ENCODE results near the gene ITGB3. TPM values are rescaled to one million over a fixed set of nuclear protein-coding genes. Genes with fewer than 3 reads are reported as not detected.

ITGB3 gene
- total RNA-seq, 1 donor: 79.9 TPM

DNA sequence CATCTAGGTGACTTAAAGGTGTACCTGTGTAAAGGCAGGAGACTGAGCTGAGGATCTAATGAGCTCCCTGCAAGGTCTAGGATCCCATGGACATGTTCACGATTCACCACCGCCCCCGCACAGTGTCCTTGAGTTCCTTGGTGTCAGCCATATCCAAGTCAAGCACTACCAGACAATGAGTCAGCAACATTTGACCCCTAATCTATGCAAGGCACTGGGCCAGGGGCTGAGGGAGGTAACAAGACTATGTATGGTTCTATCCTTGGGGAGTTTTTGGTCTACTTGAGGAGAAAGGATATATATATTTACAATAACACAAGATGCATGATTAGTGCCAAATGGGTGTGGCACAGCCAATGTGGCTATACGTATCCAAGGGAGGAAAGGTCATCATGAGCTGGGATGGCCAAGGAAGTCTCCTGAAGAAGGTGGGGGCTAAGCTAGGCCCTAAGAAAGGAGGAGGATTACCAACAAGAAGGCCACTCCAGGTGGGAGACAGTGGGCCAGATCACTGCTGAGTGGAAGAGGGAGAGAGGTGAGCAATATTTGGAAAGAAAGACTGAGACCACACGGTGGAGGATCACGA lies 35.0 kb downstream of the ITGB3 start:
- DNase-seq (ENCODE audit: low read depth): no peak
- TF ChIP-seq, protein P1, sequence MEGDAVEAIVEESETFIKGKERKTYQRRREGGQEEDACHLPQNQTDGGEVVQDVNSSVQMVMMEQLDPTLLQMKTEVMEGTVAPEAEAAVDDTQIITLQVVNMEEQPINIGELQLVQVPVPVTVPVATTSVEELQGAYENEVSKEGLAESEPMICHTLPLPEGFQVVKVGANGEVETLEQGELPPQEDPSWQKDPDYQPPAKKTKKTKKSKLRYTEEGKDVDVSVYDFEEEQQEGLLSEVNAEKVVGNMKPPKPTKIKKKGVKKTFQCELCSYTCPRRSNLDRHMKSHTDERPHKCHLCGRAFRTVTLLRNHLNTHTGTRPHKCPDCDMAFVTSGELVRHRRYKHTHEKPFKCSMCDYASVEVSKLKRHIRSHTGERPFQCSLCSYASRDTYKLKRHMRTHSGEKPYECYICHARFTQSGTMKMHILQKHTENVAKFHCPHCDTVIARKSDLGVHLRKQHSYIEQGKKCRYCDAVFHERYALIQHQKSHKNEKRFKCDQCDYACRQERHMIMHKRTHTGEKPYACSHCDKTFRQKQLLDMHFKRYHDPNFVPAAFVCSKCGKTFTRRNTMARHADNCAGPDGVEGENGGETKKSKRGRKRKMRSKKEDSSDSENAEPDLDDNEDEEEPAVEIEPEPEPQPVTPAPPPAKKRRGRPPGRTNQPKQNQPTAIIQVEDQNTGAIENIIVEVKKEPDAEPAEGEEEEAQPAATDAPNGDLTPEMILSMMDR (IDR thresholded peaks at IDR 0.05; ENCODE audit: insufficient read depth, low read depth, low read length): no peak
- no peak overlapping the region for H3K4me3 ChIP-seq (ENCODE audit: low read depth, low read length)

DNA sequence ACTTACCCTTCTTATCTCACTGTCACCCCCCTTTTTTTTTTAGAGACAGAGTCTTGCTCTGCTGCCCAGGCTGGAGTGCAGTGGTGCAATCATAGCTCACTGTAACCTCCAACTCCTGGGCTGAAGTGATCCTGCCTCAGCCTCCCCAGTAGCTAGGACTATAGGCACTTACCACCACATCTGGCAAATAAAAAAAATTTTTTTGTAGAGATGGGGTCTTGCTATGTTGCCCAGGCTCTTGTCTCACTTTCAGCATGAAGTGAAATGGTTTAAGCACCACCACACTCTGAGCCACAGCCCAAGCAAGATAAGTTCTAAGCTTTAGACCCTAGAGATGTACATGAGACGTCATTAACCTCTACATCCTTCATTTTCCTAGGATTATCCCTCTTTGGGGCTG lies 35.7 kb downstream of the ITGB3 start:
- TF ChIP-seq, protein P1 (IDR thresholded peaks at IDR 0.05; ENCODE audit: insufficient read depth, low read depth, low read length): no peak
- no peak overlapping the region for H3K4me3 ChIP-seq (ENCODE audit: low read depth, low read length)
- DNase-seq (ENCODE audit: low read depth): no peak

GRCh38 chr17:47290870-47291241 lies 37.2 kb downstream of the ITGB3 start:
- TF ChIP-seq, protein P1 (IDR thresholded peaks at IDR 0.05; ENCODE audit: insufficient read depth, low read depth, low read length): no peak
- no peak overlapping the region for H3K4me3 ChIP-seq (ENCODE audit: low read depth, low read length)
- no peak for DNase-seq (ENCODE audit: low read depth)

GRCh38 chr17:47291242-47291873 lies 37.7 kb downstream of the ITGB3 start:
- no peak overlapping the region for H3K4me3 ChIP-seq (ENCODE audit: low read depth, low read length)
- no peak for DNase-seq (ENCODE audit: low read depth)
- TF ChIP-seq, protein P1 (IDR thresholded peaks at IDR 0.05; ENCODE audit: insufficient read depth, low read depth, low read length): no peak

- TF ChIP-seq, protein P1 (IDR thresholded peaks at IDR 0.05; ENCODE audit: insufficient read depth, low read depth, low read length): no peak
- no peak overlapping the region for H3K4me3 ChIP-seq (ENCODE audit: low read depth, low read length)
- DNase-seq (ENCODE audit: low read depth): no peak
These were observed 38.6 kb downstream of the ITGB3 start for GRCh38 chr17:47292206-47292605.

GRCh38 chr17:47295037-47295873 lies 41.6 kb downstream of the ITGB3 start:
- DNase-seq (ENCODE audit: low read depth): no peak
- H3K4me3 ChIP-seq (ENCODE audit: low read depth, low read length): no peak overlapping the region
- TF ChIP-seq, protein P1 (IDR thresholded peaks at IDR 0.05; ENCODE audit: insufficient read depth, low read depth, low read length): no peak

Measured in fibroblast of villous mesenchyme (primary cell).